Right kidney (tissue), 1 donor: Measurements from ENCODE around the gene ITSN1.
A peak's percentile ranks its signal among the peaks of the same experiment; 100 is the strongest.

Experiments used
- DNase-seq: peaks from one replicate; pipeline ENCODE4 v3.0.0-alpha.2; 2016

ITSN1 gene

DNA sequence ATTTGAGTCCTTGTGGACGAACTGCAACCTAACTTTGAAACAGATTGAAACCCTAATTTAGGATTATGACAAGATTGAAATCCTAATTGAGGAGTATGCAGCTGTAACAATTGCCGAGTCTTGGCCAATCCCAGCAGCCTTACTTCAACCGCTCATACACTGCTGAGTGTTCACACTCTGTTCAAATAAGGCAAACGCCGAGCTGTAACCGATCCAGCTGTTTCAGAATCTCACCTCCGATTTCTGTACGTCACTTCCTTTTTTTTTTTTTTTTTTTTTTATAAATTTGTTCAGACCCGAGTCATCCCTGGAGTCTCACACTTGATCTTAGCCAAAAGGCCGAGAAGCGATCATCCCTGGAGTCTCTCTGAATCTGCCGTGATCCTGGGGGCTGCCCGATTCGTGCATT is 295.6 kb downstream of the ITSN1 start:
- no peak for DNase-seq

DNA sequence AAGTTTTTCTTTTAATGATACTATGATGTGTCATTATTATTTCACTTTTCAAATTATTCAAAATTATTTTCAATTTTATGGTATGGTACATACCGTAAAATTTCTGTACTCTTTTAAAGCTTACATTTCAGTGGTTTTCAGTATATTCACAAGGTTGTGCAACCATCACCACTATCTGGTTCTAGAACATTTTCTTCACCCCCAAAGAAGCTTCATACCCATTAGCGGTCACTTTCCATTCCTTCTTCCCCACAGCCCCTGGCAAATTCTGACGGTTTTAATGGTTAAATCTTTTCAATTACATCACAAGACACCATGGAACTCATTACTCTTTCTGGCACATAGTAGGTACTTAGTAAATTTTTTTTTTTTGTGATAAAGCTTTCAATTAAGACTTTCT is 296.1 kb downstream of the ITSN1 start:
- no peak for DNase-seq

DNA sequence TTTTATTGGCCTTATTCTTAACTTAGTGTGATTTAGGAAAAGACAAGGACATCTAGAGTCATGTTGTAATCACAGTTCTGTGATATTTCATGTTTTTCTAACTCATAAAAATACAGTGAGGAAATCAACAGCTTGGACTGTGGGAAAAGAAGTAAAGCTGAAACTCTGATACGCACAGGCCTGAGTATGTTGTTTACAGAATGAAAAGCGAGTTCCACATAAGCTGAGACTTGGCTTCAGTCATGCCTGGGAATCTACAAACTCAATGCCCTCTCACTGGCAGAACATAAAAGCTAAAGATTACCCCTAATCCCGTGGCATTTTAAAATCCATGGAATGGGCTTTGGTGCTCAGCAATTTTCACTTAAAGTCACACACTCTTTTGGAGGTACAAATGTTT is 296.9 kb downstream of the ITSN1 start:
- no peak for DNase-seq

DNA sequence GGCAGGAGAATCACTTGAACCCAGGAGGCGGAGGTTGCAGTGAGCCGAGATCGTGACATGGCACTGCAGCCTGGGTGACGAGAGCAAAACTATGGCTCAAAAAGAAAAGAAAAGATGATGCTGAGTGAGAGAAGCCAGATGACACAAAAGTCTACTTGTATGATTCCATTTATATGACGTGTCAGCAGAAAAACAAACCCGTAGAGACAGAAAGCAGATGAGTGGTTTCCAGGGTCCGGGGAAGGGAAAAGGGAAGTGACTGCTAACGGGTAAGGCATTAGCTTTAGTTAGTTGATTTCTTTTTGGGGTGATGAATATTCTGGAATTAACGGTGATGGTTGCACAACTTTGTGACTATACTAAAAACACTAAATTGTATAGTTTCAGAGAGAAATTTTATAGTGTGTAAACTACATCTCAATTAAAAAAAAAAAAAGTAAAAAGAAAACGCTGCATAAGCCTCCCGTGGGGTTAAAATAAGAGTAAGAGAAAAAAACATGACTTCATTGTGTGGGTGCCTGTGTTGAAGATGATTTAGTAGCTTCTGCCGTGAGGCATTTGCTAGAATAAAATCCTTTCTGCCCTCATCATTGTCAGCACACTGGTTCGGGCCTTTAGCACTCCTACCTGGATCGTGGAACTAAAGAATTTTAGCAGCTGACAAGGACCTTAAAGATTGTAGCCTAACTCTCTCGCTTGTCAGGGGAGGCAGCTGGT is 298.0 kb downstream of the ITSN1 start:
- no peak for DNase-seq

DNA sequence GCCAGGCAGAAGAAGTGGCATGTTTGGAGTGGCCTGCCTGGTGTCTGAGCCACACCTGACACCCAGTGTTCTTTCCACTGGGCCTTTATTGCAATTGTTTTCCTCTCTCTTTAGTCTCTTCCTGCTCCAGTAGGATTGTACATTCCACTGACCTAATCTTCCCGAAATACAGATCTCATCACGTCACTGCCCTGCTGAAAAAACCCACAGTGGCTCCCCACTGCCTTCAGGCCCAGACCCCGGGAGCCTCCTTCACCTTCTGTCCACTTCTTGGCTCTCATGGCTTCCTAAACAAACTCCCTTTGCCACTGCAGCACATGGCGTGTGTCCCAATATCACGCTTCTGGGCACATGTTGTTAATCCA is 298.6 kb downstream of the ITSN1 start:
- no peak for DNase-seq

DNA sequence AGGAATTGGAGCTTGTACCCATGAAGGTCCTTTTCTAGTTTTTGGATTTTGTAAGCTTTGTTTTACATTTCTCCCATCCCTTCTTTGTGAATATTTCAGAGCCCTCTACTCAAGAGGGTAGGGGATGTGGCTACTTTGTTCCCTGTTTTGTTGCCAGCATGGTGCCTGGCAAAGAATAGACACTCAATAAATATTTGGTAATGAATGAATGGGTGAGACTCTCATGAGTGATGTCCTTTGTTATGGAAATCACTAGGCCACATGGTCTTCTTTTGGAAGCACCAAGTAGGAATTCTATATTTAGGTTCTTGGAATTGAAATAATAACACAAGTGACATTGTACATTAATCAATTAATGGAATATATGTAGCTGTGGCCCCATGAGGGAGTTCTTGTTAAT is 300.1 kb downstream of the ITSN1 start:
- DNase-seq: no peak

DNA sequence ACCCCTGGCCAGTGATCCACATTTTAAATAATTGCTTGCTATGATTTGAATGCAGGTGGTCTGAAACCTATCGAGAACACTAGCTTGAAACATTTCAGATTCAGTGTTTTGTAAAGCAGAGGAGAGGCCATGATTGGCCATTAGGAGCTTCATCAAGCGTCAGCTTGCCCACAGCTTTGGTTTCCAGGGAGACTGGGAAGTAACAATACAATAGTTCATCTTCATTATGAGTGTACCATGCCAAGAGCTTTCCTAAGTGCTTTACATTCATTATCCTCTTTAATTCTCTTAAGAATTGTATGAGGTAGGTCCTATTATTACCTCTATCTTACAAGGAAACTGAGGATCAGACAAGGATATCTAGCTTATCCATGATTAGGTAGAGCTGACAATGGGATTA is 301.0 kb downstream of the ITSN1 start:
- no peak for DNase-seq

DNA sequence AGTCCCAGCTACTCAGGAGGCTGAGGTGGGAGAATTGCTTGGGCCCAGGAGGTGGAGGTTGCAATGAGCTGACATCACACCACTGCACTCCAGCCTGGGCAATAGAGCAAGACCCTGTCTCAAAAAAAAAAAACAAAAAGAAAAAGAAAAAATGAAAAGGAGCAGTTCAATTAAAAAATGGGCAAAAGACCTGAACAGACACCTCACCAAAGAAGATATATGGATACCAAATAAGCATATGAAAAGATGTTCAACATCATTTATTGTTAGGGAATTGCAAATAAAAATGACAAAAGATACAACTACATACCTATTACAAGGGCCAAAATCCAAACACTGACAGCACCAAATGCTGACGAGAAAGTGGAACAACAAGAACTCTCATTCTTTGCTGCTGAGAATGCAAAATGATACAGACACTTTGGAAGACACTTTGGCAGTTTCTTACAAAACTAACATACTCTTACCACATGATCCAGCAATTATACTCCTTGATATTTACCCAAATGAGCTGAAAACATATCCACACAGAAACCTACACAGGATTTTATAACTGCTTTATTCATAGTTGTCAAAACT is 302.0 kb downstream of the ITSN1 start:
- no peak for DNase-seq

DNA sequence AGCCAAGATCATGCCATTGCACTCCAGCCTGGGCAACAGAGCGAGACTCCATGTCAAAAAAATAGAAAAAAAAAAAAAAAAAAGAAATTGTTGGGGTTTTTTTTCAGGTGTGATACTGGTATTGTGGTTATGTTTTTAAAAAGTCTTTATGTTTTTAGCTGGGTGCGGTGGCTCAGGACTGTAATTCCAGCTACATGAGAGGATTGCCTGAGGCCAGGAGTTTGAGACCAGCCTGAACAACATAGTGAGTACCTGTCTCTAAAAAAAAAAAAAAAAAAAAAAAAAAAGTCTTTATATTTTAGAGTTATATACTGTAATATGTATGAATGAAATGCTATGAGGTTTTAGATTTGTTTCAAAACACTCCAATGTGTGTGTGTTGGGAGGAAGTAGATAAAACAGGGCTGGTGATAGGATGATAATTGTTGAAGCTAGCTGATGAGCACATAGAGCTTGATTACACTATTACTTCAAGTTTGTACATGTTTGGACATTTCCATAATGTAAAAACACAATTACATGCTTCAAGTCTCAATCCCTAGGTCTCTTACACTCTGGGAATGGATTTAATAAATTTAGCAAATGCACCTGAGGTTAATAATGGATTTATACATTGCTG is 303.5 kb downstream of the ITSN1 start:
- no peak for DNase-seq

DNA sequence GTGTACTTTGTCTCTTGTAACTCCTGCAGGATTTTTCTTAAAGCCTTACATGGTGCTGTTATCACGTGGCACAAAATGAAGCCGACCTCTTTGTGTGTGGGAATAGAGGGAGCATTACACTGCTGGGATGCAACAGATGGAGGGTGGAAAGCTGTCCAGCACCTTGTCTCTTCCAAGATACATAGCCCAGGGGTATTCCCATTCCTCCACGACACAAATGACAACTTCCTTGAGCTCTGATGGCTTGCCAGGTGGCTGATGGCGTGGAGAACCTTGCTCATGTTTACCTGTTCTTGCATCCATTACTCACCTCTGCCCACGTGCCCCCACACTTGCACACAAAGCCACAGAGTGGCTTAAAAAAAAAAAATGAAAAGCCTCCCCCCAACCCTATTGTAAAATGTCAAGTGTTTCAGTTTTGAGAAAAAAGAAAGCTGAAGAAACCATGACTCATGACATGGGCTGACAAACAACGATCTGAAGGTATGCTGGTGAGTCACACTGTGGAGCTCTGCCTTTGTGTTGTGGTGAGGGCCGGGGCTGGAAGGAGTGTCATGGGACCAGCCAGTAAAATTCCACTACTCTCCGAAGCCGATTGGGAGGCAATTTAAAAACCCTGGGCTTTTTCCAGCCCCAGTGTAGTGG is 305.3 kb downstream of the ITSN1 start:
- no peak for DNase-seq

DNA sequence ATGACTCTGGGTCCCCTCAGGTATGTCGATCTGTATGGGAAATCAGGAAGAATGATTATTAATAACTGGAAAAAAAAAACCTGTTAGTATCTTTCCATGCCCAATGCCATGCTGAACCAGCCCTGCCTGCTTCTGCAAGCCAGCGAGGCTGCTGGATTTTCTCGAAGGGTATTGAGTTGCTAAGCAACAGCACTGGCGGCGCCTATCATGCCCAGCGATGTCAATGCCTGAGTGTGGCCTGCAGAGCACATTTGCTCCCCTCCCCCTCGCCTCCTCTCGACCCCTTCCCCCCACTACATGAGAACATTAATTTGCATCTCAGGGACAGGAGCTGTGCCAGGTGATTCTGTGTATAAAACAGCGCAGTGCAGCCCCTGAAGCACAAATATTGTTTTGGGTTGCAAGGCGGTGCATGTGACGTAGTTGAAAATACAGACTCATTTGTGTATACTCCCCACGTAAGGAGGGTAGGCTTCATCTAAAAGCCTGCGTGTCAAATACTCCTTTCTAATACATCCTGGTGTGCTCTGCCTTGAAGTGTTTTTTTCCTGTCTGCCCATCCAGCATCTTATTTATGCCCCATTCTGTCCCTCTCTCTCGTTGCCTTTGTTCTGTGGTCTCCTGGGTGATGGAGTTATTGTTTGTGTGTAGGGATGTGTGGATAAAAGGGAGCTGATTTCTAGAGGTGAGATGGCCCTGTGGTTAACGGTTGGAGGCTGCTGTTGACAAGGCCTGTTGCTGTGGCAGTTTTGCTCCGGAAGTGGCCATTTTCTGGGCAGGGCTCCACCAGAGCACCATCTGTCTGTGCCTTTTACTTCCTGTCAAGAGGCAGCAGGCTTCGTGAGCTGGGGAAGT is 306.0 kb downstream of the ITSN1 start:
- DNase-seq: peak; percentile 60

DNA sequence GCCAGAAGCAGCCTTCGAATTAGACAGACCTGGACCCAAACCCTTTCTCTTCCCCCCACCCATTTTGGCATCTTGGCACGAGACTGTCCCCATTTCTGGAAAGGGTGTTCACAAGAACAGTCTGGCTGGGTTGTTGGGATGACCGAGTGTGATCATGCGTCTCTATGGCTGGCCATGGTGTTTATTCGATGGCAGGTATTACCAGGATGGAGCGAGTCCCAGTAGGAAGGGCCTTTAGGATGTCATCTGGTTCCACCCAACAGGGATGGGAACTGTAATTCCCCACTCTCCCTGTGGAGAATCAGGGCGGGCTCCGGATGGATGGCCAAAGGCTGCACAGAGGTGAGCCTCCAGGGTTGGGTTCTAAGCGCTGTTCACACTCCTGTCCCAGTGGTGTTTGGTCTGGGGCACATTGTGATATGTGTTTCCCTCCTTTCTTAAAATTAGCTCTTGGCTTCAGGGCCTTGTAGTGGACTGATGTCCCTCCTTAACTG is 306.7 kb downstream of the ITSN1 start:
- no peak for DNase-seq
